ENCODE measurements around the gene MAP4.

Gene MAP4

DNA sequence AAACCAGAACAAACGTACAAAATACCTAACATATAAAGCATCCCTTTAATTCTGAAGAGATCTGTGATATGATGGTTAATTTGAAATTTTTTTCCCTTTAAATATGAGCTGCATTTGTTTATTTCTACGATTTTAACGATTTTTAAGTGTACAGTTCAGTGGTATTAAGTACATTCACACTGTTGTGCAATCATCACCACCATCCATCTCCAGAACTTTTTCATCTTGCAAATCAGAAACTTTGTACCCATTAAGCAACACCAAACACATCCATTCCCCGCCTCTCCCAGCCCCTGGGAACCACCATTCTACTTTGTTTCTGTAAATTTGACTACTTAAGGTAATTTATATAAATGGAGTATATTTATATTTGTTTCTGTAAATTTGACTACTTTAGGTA lies 51.5 kb downstream of the MAP4 start:
- no peak for DNase-seq

DNA sequence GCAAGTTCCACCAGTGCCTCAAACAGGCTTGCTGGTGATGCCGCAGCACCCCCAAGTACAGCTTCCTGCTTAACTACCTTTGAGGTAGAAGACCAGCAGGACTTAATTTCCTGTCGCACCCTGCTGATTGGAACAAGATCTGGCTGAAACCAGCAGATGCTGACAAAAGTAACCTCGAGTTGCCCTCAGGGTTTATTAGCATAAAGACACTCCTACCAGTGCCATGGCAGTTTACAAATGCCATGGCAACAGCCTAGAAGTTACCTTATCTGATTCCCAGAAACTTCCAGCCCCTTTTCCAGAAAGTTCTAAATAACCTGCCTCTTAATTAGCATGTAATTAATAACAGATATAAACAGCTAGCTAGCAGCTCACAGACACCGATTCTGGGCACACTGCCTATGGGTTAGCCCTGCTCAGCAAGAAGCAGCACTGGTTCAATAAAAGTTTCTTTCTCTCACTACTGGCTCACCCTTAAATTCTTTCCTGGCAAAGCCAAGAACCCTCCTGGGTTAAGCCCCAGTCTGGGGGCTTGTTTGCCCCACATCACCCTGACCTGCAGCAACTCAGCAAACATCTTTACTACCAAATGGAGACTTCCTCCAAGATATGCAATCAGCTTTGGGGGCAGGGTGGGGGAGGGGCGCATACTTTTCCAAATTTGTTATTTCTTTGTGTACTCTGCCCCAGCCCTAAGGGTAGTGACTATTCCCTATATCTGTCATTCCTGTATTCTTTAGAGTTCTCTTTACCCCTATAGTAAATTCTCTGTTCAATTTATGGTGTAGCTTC lies 54.2 kb downstream of the MAP4 start:
- no peak for DNase-seq

DNA sequence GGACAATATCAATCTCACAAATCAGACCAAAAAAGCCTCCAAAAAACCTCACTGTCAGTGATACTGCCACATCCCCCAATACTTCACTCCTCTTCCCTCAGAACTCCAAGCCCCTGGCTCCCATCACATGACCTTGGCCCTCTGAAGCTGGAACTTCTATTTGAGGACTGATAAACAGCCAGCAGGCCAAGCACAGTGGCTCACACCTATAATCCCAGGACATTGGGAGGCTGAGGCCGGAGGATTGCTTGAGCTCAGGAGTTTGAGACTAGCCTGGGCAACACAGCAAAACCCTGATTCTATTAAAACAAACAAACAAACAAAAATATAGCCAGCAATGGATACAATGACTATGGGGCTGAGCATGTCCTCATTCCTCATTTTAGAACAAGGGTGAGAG lies 55.2 kb downstream of the MAP4 start:
- no peak for DNase-seq

DNA sequence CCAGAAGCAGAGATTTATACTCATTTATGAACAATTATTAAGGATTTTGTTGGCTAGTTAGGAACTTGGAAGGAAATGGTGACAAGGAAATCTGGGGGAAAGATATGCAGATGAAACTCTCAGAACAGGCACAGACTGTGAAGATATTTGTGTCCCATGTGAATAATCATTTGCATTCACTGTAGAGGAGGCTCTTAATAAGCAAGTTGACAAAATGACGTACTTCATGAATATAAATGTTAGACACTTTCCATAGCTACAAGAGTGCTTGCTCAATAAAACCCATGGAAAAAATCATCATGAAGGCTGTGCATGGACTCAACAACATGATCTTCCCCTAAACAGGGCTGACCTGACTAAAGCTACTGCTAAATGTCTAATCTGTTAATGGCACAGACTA lies 59.7 kb downstream of the MAP4 start:
- DNase-seq: no peak

DNA sequence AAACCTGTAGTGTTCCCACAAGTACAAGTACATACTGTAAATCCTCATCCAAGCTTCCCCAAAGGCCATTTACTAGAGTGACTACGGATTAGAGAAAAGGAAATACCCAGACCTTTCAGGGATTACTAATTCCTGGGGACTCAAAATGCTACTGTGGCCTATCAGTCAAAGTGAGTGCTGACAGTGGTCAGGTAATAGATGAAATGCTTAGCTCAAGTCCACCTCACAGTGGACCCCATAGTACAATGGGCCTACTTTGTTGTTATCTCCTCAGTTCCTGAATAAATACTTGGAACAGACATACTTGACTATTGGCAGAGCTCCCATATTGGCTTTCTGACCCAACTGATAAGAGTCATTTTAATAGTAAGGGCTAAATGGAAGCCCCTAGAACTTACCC lies 61.6 kb downstream of the MAP4 start:
- no peak for DNase-seq

DNA sequence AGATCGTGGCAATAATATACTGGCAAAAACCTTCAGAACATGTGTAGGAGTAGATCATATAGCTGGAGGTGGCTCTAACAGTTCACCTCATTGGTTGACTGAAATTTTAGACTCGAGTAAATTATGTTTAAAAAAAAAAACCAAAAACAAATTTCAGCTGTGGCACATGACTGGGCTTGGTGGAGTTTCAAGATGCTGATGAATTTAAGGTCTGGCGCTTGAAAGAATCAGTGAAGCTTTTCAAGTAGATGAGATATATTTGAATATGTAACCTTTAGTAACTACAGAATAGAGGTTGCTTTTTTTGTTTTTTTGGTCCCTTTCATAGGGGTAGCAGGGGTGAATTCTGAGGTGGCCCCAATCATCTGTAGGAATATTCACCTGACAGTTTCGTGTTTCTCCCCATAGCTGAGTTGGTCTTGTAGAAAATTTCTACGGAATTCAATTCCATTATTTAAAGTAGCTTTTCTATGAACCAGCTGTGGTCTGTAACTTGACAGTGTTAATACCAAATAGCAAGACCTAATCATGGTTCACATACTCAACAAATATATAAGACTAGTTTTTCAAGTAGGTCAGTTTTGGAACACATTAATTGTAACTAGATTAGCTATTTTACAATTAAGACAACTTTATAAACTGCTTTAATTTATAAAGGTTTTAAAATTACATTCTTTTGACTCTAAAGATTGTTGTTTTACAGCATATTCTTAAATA lies 65.6 kb downstream of the MAP4 start:
- DNase-seq: no peak

DNA sequence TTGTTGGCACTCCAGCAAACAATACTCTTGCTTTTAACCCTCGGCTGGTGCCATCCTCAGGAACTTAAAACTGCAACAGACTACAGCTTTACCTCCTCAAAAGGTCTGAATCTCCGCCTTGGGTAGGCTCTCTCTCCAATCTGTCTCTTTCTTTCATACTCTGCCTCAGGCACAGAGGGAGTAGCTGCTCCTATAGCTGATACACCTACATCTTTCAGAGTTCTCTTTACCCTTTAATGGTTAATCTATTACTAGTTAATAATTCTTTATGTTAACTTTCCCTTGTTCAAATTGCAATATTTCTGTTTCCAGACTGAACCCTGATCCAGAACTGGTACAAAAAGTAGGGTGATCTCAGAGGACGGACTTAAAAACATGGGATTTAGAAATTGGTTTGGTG lies 66.2 kb downstream of the MAP4 start:
- DNase-seq: no peak

DNA sequence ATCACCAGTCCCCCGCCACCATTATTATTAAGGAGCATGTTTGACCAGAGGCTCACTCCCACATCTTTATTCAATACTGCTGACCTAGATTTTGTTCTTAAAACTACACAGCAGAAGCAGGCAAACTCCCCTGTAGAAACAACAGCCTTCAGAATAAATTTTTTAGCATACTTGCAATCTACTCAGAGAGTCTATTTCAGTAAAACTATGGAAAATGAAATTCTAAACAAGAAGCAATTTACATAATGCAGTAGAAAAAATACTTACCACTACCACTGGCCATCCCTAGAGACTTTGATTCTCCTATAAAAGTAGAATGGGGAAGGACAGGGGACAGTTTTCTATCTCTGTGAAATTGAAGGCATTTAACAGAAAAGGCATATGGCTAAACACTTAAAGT lies 76.0 kb downstream of the MAP4 start:
- DNase-seq: no peak

DNA sequence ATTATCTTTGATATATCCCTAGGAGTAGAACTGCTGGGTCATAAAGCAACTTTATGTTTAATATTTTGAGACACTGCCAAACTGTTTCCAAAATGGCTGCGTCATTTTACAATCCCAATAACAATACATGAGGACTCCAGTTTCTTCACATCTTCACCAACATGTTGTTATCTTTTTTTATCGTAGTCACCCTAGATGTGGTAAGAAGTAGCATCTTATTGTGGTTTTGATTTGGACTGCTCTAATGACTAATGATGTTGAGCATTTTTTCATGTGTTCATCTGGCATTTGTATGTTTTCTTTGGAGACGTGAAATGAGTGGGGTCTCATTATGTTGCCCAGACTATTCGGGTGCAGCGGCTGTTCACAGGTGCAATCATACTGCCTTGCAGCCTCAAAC lies 83.8 kb downstream of the MAP4 start:
- no peak for DNase-seq

DNA sequence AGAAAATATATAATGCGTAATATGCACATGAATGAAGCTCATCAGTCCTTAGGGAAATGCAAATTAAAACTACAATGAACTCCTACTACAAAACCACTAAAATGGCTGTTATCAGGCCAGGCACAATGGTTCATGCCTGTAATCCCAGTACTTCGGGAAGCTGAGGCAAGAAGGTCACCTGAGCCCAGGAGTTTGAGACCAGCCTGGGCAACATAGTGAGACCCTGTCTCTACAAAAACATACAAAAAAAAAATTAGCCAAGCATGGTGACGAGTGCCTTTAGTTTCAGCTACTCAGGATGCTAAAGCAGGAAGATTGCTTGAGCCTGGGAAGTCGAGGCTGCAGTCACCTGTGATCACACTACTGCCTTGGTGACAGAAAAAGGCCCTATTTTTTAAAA lies 85.2 kb downstream of the MAP4 start:
- no peak for DNase-seq

DNA sequence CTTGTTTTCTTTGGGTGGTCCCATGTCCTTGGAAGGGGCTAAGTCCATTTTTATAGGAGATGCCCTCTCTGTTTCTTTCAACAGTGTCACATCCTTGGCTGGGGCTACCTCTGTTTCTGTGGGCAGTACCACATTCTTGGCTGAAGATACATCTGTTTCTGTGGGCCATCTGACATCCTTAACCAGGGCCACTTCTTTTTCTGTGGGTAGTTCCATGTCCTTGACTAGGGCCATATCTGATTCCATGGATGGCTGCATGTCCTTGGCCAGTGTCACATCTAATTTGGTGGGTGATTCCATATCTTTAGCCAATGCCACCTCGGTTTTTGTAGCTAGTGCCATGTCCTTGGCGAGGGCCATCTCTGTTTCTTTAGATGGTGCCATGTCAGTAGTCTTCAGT lies 99.5 kb downstream of the MAP4 start:
- no peak for DNase-seq

DNA sequence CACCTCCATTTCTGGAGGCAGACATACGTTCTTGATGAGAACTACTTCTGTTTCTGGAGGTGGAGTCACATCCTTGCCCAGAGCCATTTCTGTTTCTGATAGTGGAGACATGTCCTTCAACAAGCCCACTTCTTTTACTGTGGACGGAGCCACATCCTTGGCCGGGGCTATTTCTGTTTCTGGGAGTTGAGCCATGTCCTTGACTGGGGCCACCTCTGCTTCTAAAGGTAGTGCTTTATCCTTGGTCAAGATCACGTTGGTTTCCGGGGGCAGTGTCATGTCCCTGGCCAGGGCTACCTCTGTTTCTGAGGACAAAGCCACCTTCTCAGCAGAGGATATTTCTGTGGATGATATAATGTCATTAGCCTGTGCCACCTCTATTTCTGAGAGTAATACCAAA lies 100.0 kb downstream of the MAP4 start:
- DNase-seq: no peak

DNA sequence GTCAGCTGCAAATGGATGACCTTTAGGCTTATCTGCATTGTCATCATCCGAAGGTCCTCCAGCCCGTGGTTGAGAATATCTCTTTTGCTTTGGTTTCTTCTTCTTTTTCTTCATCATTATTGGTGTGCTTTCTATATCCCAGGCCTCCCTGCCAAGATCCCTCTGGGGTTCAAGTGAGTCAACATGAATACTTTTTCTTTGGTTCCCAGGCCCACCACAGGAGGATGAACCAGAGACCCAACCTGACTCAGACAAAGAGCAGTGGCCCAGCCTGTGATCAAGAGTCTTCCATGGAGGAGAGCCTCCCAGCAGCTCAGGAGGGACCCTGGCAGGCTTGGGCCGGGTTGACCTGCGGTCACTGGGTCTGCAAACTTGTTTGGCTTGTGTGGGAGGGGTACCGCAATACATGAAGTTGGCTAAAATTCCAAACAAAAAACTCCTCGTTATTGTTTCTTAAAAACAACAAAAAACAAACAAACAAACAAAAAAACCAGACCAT lies 104.2 kb downstream of the MAP4 start:
- DNase-seq: no peak

DNA sequence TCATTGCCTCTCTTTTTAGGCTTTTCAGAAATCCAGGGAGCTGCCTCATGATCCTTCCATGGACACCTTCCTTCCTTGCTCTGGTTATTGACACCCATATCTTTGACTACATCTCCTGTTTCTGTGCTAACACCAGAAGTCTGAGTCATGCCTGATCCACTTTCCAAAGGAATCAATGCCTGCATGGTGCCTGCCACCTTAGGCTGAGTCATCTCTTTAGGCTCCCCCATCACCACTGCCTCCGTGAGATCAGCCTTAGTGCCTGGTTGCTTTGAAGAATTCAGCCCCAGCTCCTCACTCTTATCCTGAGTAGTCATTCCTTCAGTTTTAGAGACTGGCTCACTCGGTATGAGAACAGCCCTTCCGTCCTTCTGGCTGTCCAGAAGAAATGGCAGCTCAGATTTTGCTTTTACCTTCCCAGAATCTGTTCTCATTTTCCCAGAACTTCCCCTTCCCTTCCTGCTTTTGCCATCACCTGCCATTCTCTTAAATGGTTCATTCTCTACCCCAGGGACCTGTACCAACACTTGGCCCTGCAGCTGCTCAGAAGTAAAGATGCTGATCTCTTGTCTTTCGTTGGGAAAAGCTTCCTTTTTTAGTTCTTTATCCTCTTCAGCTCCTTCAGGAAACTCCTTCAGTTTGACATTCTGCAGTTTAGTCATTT lies 105.3 kb downstream of the MAP4 start:
- no peak for DNase-seq

DNA sequence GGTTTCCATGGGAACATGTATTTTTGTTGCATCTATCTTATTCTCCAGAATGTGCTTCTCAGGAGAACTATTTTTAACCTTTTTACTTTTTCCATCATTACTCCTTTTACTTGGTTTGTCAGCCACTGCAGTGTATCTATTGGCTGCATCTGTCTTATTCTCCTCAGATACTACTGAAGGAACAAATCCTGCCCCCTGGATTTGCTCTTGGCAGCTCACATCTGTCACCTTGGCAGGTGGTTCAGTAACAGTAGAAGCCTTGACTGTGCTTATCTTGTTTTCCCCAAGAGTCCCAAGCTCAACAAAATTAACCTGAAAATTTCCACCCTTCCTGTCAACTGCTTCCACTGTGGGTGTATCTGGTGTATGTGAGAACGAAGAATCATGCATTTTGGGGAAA lies 106.0 kb downstream of the MAP4 start:
- DNase-seq: no peak

DNA sequence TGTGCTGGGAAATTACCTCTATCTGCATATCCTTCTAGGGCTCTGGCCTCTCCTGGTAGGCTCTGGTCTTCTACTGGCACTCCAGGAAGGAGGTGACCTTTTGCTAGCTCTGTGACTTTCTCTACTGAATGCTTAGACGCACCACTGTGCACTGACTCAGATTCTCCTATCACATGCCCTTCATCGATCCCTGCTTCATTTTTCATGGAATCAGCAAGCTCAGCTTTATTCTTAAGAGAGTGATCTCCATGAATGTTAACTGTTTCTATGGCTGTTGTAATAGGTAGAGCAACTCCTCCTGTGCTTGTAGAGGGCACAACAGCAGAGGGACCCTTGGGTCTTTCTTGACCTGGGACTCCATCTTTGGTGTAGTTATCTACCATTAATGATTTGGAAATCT lies 106.6 kb downstream of the MAP4 start:
- DNase-seq: no peak

DNA sequence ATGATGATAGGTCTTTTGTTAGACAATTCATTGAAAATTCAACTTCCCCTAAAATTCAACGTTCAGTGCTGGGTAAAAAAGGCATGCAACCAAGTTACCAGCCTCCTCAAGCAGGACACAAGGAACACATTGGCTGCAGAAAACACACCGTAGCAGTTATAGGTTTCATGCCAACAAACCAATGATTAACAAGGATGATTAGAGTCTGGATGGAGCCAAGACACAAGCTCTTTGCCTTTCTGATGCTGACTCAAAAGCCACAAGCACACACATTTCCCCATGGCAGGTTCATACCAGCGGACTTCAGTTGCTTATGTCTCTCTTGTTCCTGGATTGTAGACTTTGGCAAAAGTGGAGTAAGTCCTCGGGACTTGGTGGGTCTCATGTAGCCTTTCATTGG lies 107.5 kb downstream of the MAP4 start:
- no peak for DNase-seq

DNA sequence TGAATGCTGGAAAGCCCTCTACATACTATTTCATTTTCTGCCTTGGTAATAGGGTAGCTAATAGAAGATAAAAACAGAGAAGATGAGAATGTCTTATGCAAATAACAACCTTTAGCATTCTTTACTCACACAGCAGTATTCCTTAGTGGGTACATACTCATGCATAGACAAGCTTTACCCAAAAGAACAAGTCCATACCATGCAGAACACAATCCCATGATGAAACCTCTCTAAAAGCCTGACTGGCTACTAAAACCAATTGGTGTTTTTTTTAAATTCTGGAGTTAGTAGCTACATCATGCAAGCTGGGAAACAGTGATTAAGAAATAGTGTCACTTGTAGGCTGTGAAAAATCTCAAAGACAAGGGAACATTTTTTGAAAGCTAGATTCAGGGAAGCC lies 108.4 kb downstream of the MAP4 start:
- no peak for DNase-seq

DNA sequence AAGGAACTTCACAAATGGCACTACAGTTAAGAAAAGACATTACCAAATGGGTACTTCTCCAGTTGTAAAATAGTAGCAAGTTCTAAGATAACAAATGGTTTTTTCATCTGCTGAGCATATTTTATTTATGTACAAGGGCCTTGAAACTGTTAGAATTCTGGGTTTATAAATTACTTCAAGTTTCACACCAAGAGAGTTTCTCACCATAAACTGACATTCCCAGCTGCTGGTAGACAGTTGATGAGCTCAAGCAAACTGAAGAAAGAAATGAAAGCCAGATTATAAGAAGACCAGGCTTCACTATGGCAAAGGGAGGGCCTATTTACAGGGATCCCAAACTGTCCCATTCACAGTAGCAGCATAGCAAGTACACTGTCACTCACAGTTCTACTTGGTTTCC lies 113.5 kb downstream of the MAP4 start:
- no peak for DNase-seq

DNA sequence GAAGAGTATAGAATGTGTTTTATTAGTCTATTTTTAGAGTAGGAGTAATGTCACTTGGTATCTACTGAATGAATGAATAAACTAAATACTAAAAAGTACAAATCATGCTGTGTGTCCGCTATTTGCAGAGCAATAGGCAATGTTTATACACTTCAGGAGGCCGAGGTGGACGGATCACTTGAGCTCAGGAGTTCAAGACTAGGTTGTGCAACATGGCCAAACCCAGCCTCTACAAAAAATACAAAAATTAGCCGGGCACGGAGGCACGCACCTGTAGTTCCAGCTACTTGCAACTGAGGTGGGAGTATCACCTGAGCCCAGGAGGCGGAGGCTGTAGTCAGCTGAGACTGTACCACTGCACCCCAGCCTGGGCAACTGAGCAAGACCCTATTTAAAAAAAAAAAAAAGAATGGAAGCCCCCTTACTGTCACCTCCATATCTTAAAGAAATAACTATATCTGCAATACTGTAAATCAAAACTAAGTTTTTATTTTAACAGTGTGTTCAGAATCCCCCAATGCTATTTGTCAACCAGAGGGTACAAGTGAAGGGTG lies 114.9 kb downstream of the MAP4 start:
- DNase-seq: no peak

DNA sequence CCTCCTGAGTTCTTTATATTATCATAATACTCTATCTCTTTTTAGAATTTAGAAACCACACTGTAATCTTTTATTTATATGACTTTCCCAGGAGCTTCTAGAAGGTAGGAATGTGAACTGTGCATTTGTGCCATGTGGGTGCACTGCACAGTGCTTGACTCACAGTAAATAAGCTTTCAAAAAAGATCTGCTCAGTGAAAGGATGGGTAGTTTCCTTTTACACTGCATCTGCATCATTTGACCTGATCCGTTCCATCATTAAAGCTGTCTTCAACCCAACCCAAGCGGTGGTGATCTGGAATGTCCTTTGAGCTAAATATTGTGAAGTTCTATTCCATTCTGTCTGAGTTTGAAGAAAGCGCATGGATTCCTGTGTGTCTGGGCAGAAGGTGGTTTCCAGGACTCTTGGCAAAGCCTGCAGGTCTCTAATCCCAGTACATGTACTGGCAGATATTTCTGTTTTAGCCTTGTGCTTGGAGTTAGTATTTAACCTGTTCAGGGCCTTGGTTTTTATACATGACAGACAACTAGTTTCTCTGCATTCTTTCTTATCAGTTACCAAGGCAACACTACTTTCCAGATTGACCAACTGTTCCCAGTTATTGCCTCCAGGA lies 116.6 kb downstream of the MAP4 start:
- DNase-seq: no peak

DNA sequence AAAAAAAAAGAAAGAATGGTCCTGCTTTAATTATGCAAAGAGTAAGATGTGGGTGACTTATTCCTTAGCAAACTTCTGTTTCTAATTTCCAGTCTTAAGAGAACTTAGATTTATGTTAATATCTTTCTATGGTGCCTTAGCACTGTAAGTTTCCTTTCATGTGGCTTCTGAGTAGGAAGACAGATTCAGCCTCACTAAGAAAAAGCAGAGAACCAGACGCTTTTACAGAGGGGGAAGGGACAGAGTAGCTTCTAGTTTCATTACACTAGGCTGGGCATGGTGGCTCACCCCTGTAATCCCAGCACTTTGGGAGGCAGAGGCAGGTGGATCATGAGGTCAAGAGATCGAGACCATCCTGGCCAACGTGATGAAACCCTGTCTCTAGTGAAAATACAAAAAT lies 118.3 kb downstream of the MAP4 start:
- no peak for DNase-seq

DNA sequence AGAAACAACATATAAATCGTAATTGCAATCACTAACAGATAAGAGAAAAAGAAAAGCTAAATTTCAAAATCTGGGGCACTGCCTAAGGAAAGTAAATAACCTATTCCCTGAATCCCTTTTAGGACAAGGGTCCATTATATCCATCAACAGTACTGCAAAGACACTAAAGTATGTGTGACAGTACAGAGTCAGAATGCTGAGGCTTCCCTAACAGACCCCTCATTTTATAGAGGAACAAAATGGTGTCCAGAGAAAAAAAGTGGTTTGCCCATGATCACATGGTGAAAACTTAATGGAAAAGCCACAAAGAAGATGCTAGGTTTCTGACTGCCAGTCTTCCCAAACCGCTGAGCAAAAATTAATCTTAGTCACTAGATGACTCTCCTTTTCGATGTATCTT lies 119.5 kb downstream of the MAP4 start:
- no peak for DNase-seq
